ENCODE measurements around the gene HECTD2.
"Not testable (repeated sequence)": the region's sequence is repeated elsewhere in the genome, so short reads cannot be mapped to it uniquely, and the experiment has no call there.

HECTD2 gene

GRCh38 chr10:91381257-91381891 is 28.8 kb upstream of the HECTD2 start:
- Histone ChIP-seq H3K36me3 (ENCODE audit: insufficient read depth, low read length) (no peaks in the 10 kb centered on the region), H3K4me3 (ENCODE audit: low read depth, low read length) (no peak overlapping the region), H3K27me3 (ENCODE audit: insufficient read depth, low read length) (no peaks in the 10 kb centered on the region), H2AFZ (ENCODE audit: low read length, unreplicated experiment) (no peak overlapping the region), H3K27ac (ENCODE audit: low read depth, low read length) (no peak overlapping the region), H3K79me2 (ENCODE audit: control insufficient read depth, insufficient read depth, low read length, unreplicated experiment) (no peaks in the 10 kb centered on the region), H3K4me1 (ENCODE audit: control insufficient read depth, insufficient read depth, low read length, unreplicated experiment) (peaks cover 3% of the 10 kb centered on the region)

DNA sequence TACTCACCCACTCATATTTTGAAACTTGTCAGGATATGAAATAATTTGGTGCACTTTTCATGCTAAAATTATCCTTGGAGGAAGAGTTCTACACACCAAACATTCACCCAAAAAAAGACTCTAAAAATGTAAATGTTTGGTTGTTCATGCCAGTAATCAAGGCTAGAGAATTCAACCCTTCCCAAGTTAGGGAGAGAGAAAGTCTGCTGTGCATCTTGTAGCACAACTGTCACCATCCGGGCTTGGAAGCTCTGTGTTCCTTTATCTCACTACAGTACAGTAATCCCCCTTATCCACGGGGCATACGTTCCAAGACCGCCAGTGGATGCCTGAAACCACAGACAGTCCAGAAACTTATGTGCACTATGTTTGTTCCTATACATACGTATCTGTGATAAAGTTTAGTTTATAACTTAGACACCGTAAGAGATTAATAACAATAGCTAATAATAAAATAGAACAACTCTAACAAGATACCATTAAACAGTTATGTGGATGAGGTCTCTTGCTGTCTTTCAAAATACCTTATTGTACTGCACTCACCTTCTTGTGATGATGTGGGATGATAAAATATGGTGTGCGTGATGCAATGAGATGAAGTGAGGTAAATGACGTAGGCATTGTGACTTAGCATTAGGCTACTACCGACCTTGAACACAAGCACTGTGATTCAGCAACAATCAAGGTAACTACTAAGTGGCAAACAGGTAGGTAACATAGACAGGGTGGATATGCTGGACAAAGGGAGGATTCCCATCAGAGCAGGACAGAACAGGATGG is 24.6 kb upstream of the HECTD2 start:
- Histone ChIP-seq H3K36me3 (ENCODE audit: insufficient read depth, low read length) (no peaks in the 10 kb centered on the region), H2AFZ (ENCODE audit: low read length, unreplicated experiment) (no peak overlapping the region), H3K27me3 (ENCODE audit: insufficient read depth, low read length) (peaks cover 15% of the 10 kb centered on the region), H3K27ac (ENCODE audit: low read depth, low read length) (no peak overlapping the region), H3K79me2 (ENCODE audit: control insufficient read depth, insufficient read depth, low read length, unreplicated experiment) (no peaks in the 10 kb centered on the region), H3K4me1 (ENCODE audit: control insufficient read depth, insufficient read depth, low read length, unreplicated experiment) (peaks cover 3% of the 10 kb centered on the region), H3K4me3 (ENCODE audit: low read depth, low read length) (no peak overlapping the region)

DNA sequence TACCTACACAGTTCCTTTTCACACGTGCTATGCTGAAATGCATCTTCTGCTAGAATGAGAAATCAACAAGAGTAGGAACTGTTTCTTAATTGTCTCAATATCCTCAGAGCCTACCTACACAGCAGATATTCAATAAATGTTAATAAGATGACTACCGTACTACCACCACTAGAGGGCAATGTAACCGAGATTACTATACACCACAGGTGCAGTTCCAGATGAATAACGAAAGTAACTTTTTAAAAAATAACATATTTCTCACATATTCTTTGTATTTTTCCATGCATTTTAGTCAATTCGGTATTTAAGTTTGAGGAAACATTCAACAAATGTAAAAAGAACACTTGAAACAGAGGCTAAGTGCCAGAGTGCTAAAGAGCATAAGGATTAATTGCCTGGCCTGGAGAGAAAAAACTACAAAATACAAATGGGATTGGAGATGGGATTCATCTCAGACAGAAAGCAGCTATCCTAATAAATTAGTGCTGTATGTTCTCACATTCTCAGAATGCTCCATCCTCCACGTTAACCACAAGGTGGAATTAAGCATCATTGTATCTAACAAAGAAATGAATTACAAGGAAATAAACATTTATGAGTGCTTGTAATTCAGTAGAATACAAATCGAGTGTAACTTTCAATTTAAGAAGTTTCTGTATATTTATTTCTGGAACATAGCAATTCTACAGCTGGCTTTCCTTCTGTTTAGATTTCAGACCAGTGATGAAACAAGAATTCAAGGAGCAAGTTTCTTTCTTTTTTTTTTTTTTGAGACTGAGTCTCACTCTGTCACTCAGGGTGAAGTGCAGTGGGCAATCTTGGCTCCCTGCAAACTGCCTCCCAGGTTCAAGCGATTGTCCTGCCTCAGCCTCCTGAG is 20.3 kb upstream of the HECTD2 start:
- Histone ChIP-seq H3K27ac (ENCODE audit: low read depth, low read length) (no peak overlapping the region), H3K4me3 (ENCODE audit: low read depth, low read length) (peak overlapping the region; percentile 25; the same call in 1 of the 2 replicates), H3K79me2 (ENCODE audit: control insufficient read depth, insufficient read depth, low read length, unreplicated experiment) (no peaks in the 10 kb centered on the region), H3K27me3 (ENCODE audit: insufficient read depth, low read length) (peaks cover 15% of the 10 kb centered on the region), H3K36me3 (ENCODE audit: insufficient read depth, low read length) (no peaks in the 10 kb centered on the region), H2AFZ (ENCODE audit: low read length, unreplicated experiment) (peak overlapping the region; percentile 2), H3K4me1 (ENCODE audit: control insufficient read depth, insufficient read depth, low read length, unreplicated experiment) (peaks cover 3% of the 10 kb centered on the region)

DNA sequence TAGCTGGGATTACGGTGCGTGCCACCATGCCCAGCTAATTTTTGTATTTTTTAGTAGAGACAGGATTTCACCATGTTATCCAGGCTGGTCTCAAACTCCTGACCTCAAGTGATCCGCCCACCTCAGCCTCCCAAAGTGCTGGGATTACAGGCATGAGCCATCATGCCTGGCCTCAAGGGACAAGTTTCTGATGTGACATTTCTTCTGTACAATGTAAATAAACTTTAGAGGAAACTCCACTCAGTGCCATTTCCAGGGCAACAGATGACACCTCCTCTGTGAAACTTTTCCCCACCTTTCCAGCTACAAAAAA is 19.7 kb upstream of the HECTD2 start:
- not testable (repeated sequence) for H3K4me3 ChIP-seq (ENCODE audit: low read depth, low read length); H3K27ac ChIP-seq (ENCODE audit: low read depth, low read length); H3K4me1 ChIP-seq (ENCODE audit: control insufficient read depth, insufficient read depth, low read length, unreplicated experiment); H3K36me3 ChIP-seq (ENCODE audit: insufficient read depth, low read length); H3K79me2 ChIP-seq (ENCODE audit: control insufficient read depth, insufficient read depth, low read length, unreplicated experiment); H2AFZ ChIP-seq (ENCODE audit: low read length, unreplicated experiment)
- peaks cover 15% of the 10 kb centered on the region for H3K27me3 ChIP-seq (ENCODE audit: insufficient read depth, low read length)

DNA sequence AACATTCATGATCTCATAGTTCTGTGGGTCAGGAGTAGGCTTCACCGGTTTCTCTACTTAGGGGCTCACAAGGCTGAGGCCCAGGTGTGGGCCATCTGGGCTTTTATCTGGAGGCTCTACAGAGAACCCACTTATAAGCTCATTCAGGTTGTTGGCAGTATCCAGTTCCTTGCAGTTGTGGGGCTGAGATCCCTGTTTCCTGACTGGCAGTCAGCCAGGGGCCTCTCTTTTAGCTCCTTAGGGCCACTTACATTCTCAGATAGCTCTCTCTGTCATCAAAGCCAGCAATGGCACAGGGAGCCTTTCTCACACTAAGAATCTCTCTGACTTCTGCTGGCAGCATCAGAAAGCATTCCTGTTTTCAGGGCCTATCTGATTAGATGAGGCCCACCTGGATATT is 18.2 kb upstream of the HECTD2 start:
- no peak overlapping the region for H3K27ac ChIP-seq (ENCODE audit: low read depth, low read length)
- no peaks in the 10 kb centered on the region for H3K4me1 ChIP-seq (ENCODE audit: control insufficient read depth, insufficient read depth, low read length, unreplicated experiment)
- H3K4me3 ChIP-seq (ENCODE audit: low read depth, low read length): no peak overlapping the region
- H3K36me3 ChIP-seq (ENCODE audit: insufficient read depth, low read length): no peaks in the 10 kb centered on the region
- no peaks in the 10 kb centered on the region for H3K79me2 ChIP-seq (ENCODE audit: control insufficient read depth, insufficient read depth, low read length, unreplicated experiment)
- no peak overlapping the region for H2AFZ ChIP-seq (ENCODE audit: low read length, unreplicated experiment)
- peaks cover 14% of the 10 kb centered on the region for H3K27me3 ChIP-seq (ENCODE audit: insufficient read depth, low read length)

DNA sequence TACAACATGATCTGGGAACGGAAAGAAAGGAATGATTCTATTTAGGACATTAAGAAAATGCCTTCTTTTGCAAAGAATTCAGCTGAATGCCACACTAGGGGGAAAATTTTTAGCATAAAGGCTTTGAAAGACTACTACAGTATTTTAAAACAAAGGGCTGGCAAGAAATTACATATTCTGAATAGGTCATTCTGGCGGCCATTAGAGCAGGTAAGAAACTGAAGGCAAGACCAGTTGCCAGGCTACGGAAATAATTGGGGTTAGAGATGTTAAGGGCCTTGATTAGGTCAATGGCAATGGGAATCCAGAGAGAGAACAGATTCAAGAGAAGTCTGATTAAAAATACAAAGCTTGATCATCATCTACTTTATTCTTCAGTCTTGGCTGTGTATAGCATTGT is 3.8 kb upstream of the HECTD2 start:
- H3K4me3 ChIP-seq (ENCODE audit: low read depth, low read length): no peak overlapping the region

DNA sequence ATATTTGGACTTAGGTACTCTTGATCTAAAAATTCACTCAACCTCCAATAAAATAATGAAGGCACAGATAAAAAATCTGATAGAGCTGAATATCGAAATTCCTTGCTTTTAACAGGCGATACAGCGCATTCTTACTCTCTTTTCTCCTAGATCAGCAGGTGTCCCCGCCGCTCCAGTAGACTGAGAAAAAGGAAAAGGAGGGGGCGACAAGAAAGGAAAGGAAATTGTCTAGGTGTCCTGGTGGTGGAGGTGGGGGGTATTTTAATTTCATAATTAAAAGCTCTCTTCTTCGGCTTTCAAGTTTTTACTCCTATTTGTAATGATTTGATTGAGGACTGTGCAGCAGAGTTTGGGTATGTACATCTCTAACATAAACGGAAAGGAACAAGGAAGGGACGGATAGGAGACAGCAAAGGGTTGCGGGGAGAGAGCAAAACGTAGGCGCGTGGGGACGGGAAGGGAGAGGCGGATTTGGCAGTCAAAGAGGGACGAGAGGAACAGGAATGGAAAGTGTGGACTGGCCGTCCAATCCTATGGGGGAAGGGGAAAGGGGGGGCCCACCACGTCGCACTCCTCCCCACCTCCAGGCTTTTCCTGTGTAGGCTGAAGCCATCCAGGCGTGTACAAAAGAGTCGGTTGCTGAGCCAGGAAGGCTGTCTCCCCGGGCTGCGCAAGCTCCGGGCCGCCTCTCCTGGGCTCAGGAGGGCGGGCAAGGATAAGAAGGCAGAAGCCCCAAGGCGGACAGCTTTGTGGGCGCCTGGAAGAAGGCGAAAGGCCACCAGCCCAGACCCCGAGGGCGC is 875 bp upstream of the HECTD2 start:
- H3K79me2 ChIP-seq (ENCODE audit: control insufficient read depth, insufficient read depth, low read length, unreplicated experiment): peaks cover 37% of the 10 kb centered on the region
- H3K4me1 ChIP-seq (ENCODE audit: control insufficient read depth, insufficient read depth, low read length, unreplicated experiment): peaks cover 10% of the 10 kb centered on the region
- H2AFZ ChIP-seq (ENCODE audit: low read length, unreplicated experiment): peak overlapping the region; percentile 79
- peak overlapping the region; percentile 91 for H3K4me3 ChIP-seq (ENCODE audit: low read depth, low read length)
- no peaks in the 10 kb centered on the region for H3K36me3 ChIP-seq (ENCODE audit: insufficient read depth, low read length)
- no peaks in the 10 kb centered on the region for H3K27me3 ChIP-seq (ENCODE audit: insufficient read depth, low read length)
- peak overlapping the region; percentile 92 for H3K27ac ChIP-seq (ENCODE audit: low read depth, low read length)

More for the DNA sequence above, 3.8 kb upstream of the HECTD2 start:
- H3K79me2 ChIP-seq (ENCODE audit: control insufficient read depth, insufficient read depth, low read length, unreplicated experiment): peaks cover 8% of the 10 kb centered on the region
- peaks cover 9% of the 10 kb centered on the region for H3K4me1 ChIP-seq (ENCODE audit: control insufficient read depth, insufficient read depth, low read length, unreplicated experiment)
- H2AFZ ChIP-seq (ENCODE audit: low read length, unreplicated experiment): no peak overlapping the region
- H3K36me3 ChIP-seq (ENCODE audit: insufficient read depth, low read length): no peaks in the 10 kb centered on the region
- no peaks in the 10 kb centered on the region for H3K27me3 ChIP-seq (ENCODE audit: insufficient read depth, low read length)
- no peak overlapping the region for H3K27ac ChIP-seq (ENCODE audit: low read depth, low read length)

DNA sequence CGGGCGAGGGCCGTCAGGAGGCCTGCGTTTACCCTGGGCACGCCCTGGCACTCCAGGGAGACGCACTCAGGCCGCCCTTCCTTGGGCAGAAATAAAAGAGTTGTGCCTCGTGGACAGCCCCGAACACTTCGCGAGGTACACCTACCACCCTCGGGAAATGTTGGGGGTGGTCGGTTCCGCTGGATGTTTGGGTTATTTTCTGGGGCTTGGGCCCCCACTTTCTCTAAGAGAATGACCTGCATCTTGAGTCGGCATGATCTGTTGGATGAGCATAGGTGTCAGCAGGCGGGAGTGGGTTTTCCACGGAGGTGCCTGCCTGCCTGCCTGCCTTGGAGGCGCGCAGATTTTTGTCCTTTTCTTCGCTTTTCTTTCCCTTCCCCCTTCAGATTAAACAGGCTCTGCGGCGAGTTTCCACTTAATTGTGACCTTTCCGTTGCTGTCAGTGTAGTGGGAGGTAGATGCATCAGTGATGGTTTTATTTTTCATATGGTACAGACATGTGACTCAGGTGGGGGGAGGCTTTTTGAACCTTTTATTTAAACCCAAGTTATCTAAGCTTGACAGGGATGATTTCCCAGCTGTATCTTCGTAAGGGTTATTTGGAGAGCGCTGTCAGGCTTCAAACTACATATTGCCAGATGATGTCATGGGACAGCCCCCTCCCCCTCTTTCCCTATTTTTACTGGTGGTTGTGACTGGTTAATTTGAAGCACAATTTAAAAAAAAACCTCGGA is 661 bp downstream of the HECTD2 start:
- Histone ChIP-seq H3K36me3 (ENCODE audit: insufficient read depth, low read length) (no peaks in the 10 kb centered on the region), H3K79me2 (ENCODE audit: control insufficient read depth, insufficient read depth, low read length, unreplicated experiment) (peaks cover 51% of the 10 kb centered on the region), H3K27ac (ENCODE audit: low read depth, low read length) (peak overlapping the region; percentile 92), H2AFZ (ENCODE audit: low read length, unreplicated experiment) (peak overlapping the region; percentile 92), H3K4me1 (ENCODE audit: control insufficient read depth, insufficient read depth, low read length, unreplicated experiment) (peaks cover 17% of the 10 kb centered on the region), H3K4me3 (ENCODE audit: low read depth, low read length) (peak overlapping the region; percentile 91), H3K27me3 (ENCODE audit: insufficient read depth, low read length) (no peaks in the 10 kb centered on the region)

DNA sequence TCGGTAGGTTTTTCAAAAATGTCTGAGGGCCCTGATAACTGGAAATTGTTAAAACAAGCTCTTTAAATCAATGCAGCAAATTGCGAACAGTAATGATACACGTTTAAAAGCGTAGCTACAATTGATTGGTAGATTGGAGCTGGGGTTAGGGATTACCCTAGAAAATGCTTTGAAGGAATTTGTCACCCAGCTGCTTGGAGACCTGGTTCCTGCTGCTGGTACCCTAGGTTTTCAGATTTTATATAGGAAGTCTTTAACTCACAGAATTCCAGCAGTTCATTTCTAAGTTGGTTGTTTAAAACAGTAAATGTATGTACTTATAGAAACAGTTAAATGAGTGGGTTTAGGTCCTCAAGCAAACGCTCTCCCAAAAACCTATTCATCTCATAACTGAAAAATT is 1.5 kb downstream of the HECTD2 start:
- Histone ChIP-seq H3K4me3 (ENCODE audit: low read depth, low read length) (peak overlapping the region; percentile 91), H3K36me3 (ENCODE audit: insufficient read depth, low read length) (no peaks in the 10 kb centered on the region), H3K4me1 (ENCODE audit: control insufficient read depth, insufficient read depth, low read length, unreplicated experiment) (peaks cover 17% of the 10 kb centered on the region), H3K79me2 (ENCODE audit: control insufficient read depth, insufficient read depth, low read length, unreplicated experiment) (peaks cover 59% of the 10 kb centered on the region), H3K27me3 (ENCODE audit: insufficient read depth, low read length) (no peaks in the 10 kb centered on the region), H2AFZ (ENCODE audit: low read length, unreplicated experiment) (no peak overlapping the region), H3K27ac (ENCODE audit: low read depth, low read length) (no peak overlapping the region)

Measured in ACC112 (cell line).